Neural crest cell (in vitro differentiated cells): ENCODE results near the gene LMO7. TPM values are rescaled to one million over a fixed set of nuclear protein-coding genes. Genes with fewer than 3 reads are reported as not detected.

Experiments used
- DNase-seq: peaks from one replicate; pipeline ENCODE4 v3.0.0; 2021; ENCODE audit warnings: low read depth, mixed read lengths, low spot score
- H3K27ac Mint-ChIP-seq: one replicate; pipeline ENCODE4 v1.8.0; 2021; ENCODE audit warnings: mild to moderate bottlenecking, mixed read lengths; ENCODE audit not compliant: unreplicated experiment
- H3K27me3 Mint-ChIP-seq: 2 replicates; pipeline ENCODE4 v1.8.0; 2021; ENCODE audit warnings: low read depth, mild to moderate bottlenecking, mixed read lengths
- H3K36me3 Mint-ChIP-seq: 2 replicates; pipeline ENCODE4 v1.8.0; 2021; ENCODE audit warnings: low read depth, mild to moderate bottlenecking, mixed read lengths
- H3K4me1 Mint-ChIP-seq: 2 replicates; pipeline ENCODE4 v1.8.0; 2021; ENCODE audit warnings: mixed read lengths
- H3K4me3 Mint-ChIP-seq: one replicate; pipeline ENCODE4 v1.8.0; 2021; ENCODE audit warnings: mild to moderate bottlenecking, mixed read lengths
- H3K9me3 Mint-ChIP-seq: 2 replicates; pipeline ENCODE4 v1.8.0; 2021; ENCODE audit warnings: mixed read lengths
- total RNA-seq: library from RNA; stranded (reverse); gene quantifications from 2 replicates; pipeline ENCODE4 v1.2.1, GENCODE V29; 2021
- TF ChIP-seq, protein P1 (sequence below): fragments of 200-600 bp; sonication (generic); conservative IDR thresholded peaks from 2 replicates; pipeline ENCODE4 v1.5.0; 2021; ENCODE audit warnings: antibody characterized with exemption, mild to moderate bottlenecking

LMO7 gene
- total RNA-seq, 1 donor from 2014 or later = 4.8 TPM

DNA sequence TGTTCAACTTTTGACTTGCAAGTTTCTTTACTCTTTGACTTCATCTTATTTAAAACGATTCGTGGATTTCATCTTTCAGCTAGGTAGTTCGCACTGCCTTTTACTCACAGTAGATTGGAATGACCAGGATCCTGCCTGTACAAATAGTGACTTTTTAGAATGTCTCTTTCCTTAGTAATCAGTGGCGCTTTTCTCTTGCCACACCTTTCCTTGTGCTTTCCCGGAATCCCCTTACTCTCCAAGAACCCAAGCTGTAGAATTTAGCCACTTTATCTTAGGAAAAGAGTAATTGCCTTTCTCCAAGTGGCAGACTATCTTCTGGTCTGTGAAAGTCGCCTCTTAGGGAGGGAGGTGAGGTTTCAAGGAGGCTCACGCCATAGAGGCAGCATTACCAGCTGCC lies 123.4 kb downstream of the LMO7 start:
- Mint-ChIP-seq H3K4me1 (no peaks in the 10 kb centered on the region), H3K36me3 (no peaks in the 10 kb centered on the region), H3K27me3 (no peaks in the 10 kb centered on the region), H3K9me3 (no peaks in the 10 kb centered on the region), H3K4me3 (no peak overlapping the region), H3K27ac (no peak overlapping the region)
- TF ChIP-seq, protein P1, sequence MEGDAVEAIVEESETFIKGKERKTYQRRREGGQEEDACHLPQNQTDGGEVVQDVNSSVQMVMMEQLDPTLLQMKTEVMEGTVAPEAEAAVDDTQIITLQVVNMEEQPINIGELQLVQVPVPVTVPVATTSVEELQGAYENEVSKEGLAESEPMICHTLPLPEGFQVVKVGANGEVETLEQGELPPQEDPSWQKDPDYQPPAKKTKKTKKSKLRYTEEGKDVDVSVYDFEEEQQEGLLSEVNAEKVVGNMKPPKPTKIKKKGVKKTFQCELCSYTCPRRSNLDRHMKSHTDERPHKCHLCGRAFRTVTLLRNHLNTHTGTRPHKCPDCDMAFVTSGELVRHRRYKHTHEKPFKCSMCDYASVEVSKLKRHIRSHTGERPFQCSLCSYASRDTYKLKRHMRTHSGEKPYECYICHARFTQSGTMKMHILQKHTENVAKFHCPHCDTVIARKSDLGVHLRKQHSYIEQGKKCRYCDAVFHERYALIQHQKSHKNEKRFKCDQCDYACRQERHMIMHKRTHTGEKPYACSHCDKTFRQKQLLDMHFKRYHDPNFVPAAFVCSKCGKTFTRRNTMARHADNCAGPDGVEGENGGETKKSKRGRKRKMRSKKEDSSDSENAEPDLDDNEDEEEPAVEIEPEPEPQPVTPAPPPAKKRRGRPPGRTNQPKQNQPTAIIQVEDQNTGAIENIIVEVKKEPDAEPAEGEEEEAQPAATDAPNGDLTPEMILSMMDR = no peak
- DNase-seq = no peak

DNA sequence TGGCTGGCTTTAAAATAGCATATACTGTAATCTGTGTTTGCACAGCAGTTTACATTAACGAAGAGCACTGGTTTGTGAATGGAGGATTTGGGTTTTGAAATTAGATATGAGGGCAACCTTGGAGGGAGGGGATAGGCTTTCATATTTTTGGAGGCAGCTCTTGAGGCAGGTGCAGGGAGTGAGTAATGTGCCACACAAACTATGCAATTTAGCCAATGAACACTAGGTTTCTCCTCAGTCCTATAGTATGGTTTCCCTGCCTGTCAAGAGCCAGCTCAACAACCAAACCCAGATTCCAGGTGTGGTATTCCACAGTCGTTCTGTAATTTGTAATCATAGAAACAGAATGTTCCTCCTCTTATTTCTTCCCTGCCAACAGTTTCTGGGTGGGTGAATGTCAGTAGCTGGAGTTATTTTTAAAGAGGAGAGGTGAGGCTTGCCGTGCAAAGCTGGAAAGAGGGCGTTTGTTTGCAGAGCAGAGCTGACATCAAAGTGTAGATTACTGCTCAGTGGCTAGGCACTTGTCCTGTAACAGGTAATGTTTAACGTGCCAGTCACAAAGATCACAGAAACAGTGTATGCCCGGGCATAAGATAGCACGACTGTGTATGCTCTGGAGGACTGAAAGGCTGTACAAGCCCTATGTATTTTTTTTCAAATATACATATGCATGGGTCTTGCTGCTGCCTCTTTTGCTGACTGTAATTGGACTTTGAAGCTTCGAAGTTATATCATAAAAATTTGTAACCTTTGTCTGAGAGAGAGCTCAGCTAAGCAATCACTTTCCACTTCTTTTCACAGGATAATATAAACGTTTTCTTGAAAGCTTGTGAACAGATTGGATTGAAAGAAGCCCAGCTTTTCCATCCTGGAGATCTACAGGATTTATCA lies 124.2 kb downstream of the LMO7 start:
- no peaks in the 10 kb centered on the region for H3K27me3 Mint-ChIP-seq
- no peaks in the 10 kb centered on the region for H3K9me3 Mint-ChIP-seq
- no peak overlapping the region for H3K27ac Mint-ChIP-seq
- DNase-seq = no peak
- TF ChIP-seq, protein P1 = no peak
- no peaks in the 10 kb centered on the region for H3K4me1 Mint-ChIP-seq
- H3K4me3 Mint-ChIP-seq = no peak overlapping the region
- H3K36me3 Mint-ChIP-seq = no peaks in the 10 kb centered on the region

DNA sequence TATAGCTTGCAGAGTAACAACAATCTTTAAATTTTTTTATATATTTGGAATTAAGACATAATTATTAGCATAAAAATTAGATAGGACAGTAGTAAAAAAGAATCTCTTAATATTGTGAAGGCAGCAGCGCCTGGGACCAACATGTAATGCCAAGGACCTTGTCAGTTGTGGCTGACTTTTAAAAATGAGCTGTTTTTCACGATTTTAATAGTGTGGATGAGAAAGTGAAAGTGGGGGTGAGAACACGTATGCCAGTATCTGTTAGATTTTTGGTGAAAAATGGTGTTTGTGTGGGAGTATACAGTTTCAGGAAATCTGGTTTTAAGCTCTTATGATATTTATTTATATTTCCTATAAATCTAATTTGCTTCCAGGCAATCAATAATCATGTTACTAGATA lies 125.2 kb downstream of the LMO7 start:
- no peak for DNase-seq
- Mint-ChIP-seq H3K4me1 (no peaks in the 10 kb centered on the region), H3K9me3 (no peaks in the 10 kb centered on the region), H3K4me3 (no peak overlapping the region), H3K36me3 (no peaks in the 10 kb centered on the region), H3K27me3 (no peaks in the 10 kb centered on the region), H3K27ac (no peak overlapping the region)
- TF ChIP-seq, protein P1 = no peak

DNA sequence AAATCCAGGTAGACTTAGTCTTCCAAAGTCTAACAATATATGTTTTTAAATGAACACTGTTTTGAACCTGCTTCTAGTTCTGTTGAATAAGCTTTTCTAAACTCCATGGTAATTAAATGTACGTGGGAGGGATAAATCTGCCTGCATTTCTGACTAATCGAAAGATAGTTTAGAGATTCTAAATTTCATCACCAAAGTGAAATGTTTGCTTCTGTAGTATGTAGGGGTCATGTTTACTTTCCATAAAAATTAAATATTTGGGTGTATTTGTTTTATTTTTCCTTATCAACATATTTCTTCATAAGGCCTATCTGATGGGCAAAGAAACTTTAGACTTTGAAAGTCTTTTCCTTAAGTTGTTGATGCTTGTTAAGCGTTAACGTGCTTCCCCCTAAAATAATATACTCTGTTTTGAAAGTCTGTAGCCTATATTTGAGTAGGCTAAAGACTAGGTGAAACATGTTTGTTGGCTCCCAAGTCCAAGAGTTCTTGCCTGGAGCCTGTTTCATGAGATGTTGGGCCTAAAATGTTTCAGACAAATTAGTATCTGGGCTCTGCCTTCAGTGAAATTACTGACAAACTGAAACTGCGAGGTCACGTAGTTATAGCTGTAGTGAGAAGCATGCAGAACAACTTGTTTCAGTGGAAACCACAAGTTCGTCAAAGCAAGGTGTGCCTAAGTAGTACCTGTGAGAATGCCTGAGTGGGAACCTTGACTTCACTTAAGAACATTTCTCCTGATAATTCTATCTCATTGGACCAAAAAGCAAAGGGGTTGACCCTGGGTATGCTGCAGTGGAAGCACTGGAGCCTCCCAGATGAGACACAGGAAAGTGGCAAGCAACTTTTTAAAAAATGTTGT lies 126.2 kb downstream of the LMO7 start:
- TF ChIP-seq, protein P1 = no peak
- Mint-ChIP-seq H3K9me3 (no peaks in the 10 kb centered on the region), H3K4me1 (no peaks in the 10 kb centered on the region), H3K27ac (no peak overlapping the region), H3K4me3 (no peak overlapping the region), H3K36me3 (no peaks in the 10 kb centered on the region), H3K27me3 (no peaks in the 10 kb centered on the region)
- DNase-seq = no peak

DNA sequence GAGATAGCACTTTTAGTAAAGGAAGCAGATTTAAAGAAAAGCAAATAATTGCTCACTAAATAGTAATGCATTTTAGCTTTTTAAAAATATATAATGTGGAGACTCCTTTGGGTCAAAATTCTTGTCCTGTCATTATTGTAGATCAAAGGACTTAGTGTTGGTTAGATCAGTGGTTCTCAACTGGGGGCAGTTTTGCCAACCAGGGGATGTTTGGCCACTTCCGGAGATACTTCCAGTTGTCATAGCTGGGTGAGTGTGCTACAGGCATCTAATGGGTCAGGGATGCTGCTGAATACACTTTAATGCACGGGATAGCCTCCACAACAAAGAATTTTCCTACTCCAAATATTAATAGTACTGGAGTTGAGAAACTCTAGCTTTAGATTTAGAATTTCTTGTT lies 126.8 kb downstream of the LMO7 start:
- DNase-seq = no peak
- Mint-ChIP-seq H3K4me1 (no peaks in the 10 kb centered on the region), H3K27ac (no peak overlapping the region), H3K27me3 (no peaks in the 10 kb centered on the region), H3K36me3 (no peaks in the 10 kb centered on the region), H3K9me3 (no peaks in the 10 kb centered on the region), H3K4me3 (no peak overlapping the region)
- TF ChIP-seq, protein P1 = no peak
